SK-N-SH (cell line): ENCODE measurements around the gene RBM19. TPM values are rescaled to one million over a fixed set of nuclear protein-coding genes. Genes with fewer than 3 reads are reported as not detected.

Experiments used
- CTCF ChIA-PET: fragments of 300-600, 350-600 bp; formaldehyde crosslinking; extraction: SDS; loops from one replicate; lab custom pipeline; 2021; lab: Yijun Ruan, JAX
- POLR2A ChIA-PET: fragments of 350-600 bp; sonication (Branson Sonifier 250); formaldehyde crosslinking; extraction: SDS; loops from one replicate; lab custom pipeline; 2020; ENCODE audit warnings: antibody characterized with exemption, inconsistent platforms; lab: Yijun Ruan, JAX
- DNase-seq: peaks from one replicate; pipeline ENCODE4 v3.0.0; 2012
- H2AFZ ChIP-seq: fragments of 200-600 bp; sonication (generic); 2 replicates; pipeline ENCODE4 v1.8.1; 2016; ENCODE audit warnings: antibody characterized with exemption, mild to moderate bottlenecking, low read depth
- H3F3A ChIP-seq: fragments of 200-600 bp; sonication (generic); replicated peaks from 2 replicates; pipeline ENCODE3; 2016; ENCODE audit warnings: antibody characterized with exemption, mild to moderate bottlenecking; ENCODE audit not compliant: insufficient read depth
- H3K27ac ChIP-seq, 2 experiments: fragments of 200-500 bp in 1 of 2; fragments of 200-600 bp in 1 of 2; sonication (Bioruptor generic) in 1 of 2; sonication (generic), shearing (Covaris generic) in 1 of 2; 2 replicates each; pipeline versions ENCODE4 v1.5.1 to v1.6.1; 2014 to 2016; ENCODE audit warnings: low read depth in 2 of 2, inconsistent platforms in 1 of 2, low read length in 1 of 2, mild to moderate bottlenecking in 1 of 2, mixed read lengths in 1 of 2
- H3K27me3 ChIP-seq: fragments of 200-600 bp; sonication (generic), shearing (Covaris generic); 2 replicates; pipeline ENCODE4 v1.6.1; 2016; ENCODE audit warnings: mixed run types; ENCODE audit not compliant: insufficient read depth
- H3K36me3 ChIP-seq, 2 experiments: fragments of 200-500 bp in 1 of 2; fragments of 200-600 bp in 1 of 2; sonication (Bioruptor generic) in 1 of 2; sonication (generic) in 1 of 2; replicated peaks in 1 of 2; 2 replicates each; pipeline versions ENCODE3 to v1.5.1; 2014 to 2016; ENCODE audit warnings: low read length in 1 of 2, mild to moderate bottlenecking in 1 of 2; ENCODE audit not compliant: insufficient read depth in 2 of 2, control insufficient read depth in 1 of 2
- H3K4me1 ChIP-seq, 2 experiments: fragments of 200-500 bp in 1 of 2; fragments of 200-600 bp in 1 of 2; sonication (Bioruptor generic) in 1 of 2; sonication (generic), shearing (Covaris generic) in 1 of 2; 2 replicates each; pipeline versions ENCODE4 v1.5.1 to v1.6.1; 2014 to 2016; ENCODE audit warnings: low read depth in 1 of 2, low read length in 1 of 2, mixed run types in 1 of 2; ENCODE audit not compliant: insufficient read depth in 2 of 2, control insufficient read depth in 1 of 2
- H3K4me2 ChIP-seq: fragments of 200-600 bp; sonication (generic), shearing (Covaris generic); 2 replicates; pipeline ENCODE4 v1.6.1; 2017; ENCODE audit warnings: mixed run types
- H3K4me3 ChIP-seq, 2 experiments: fragments of 200-500 bp in 1 of 2; fragments of 200-600 bp in 1 of 2; sonication (Bioruptor generic) in 1 of 2; sonication (generic), shearing (Covaris generic) in 1 of 2; 2 replicates each; pipeline versions ENCODE4 v1.5.1 to v1.8.1; 2014 to 2016; ENCODE audit warnings: low read depth in 2 of 2, inconsistent platforms in 1 of 2, low read length in 1 of 2, mild to moderate bottlenecking in 1 of 2, mixed read lengths in 1 of 2, moderate library complexity in 1 of 2
- H3K79me2 ChIP-seq: fragments of 200-600 bp; sonication (generic); 2 replicates; pipeline ENCODE4 v1.8.1; 2017; ENCODE audit warnings: mild to moderate bottlenecking; ENCODE audit not compliant: insufficient read depth
- H3K9ac ChIP-seq: fragments of 200-600 bp; sonication (generic); 2 replicates; pipeline ENCODE4 v1.6.1; 2017; ENCODE audit warnings: mixed run types
- H3K9me2 ChIP-seq: fragments of 200-600 bp; sonication (generic); 2 replicates; pipeline ENCODE4 v1.6.1; 2017; ENCODE audit warnings: mixed run types
- H3K9me3 ChIP-seq: fragments of 200-600 bp; sonication (generic); 2 replicates; pipeline ENCODE4 v1.6.1; 2017; ENCODE audit warnings: mixed run types, mild to moderate bottlenecking, moderate library complexity
- H4K20me1 ChIP-seq: fragments of 200-600 bp; sonication (generic); 2 replicates; pipeline ENCODE4 v1.6.1; 2017; ENCODE audit warnings: mild to moderate bottlenecking, mixed run types; ENCODE audit not compliant: insufficient read depth
- CHD2 ChIP-seq: fragments of 150-350 bp; IDR thresholded peaks from 2 replicates; pipeline ENCODE4 v1.6.1; 2018; ENCODE audit warnings: low read length; ENCODE audit not compliant: partially characterized antibody
- CTCF ChIP-seq: fragments of 200-600 bp; sonication (generic); IDR thresholded peaks from 2 replicates; pipeline ENCODE4 v1.6.1; 2017; ENCODE audit warnings: antibody characterized with exemption, mild to moderate bottlenecking, moderate library complexity
- EP300 ChIP-seq, 2 experiments: IDR thresholded peaks; 2 replicates each; pipeline versions ENCODE4 v1.4.0 to v1.6.1; 2012; ENCODE audit warnings: borderline replicate concordance in 1 of 2, low read depth in 1 of 2, low read length in 1 of 2
- EZH2phosphoT487 ChIP-seq: fragments of 200-600 bp; sonication (generic); IDR thresholded peaks from 2 replicates; pipeline ENCODE4 v1.6.1; 2017; ENCODE audit warnings: low read depth, mixed run types, mild to moderate bottlenecking, antibody characterized with exemption, moderate library complexity, borderline replicate concordance
- FOSL2 ChIP-seq: IDR thresholded peaks from 2 replicates; pipeline ENCODE4 v1.4.0; 2012; ENCODE audit warnings: low read depth, mild to moderate bottlenecking, moderate library complexity, borderline replicate concordance
- FOXJ3 ChIP-seq: sonication (generic); formaldehyde crosslinking; IDR thresholded peaks from 2 replicates; pipeline ENCODE4 v1.5.1; 2020; ENCODE audit warnings: mild to moderate bottlenecking, missing genetic modification reagents
- FOXM1 ChIP-seq: IDR thresholded peaks from 2 replicates; pipeline ENCODE4 v1.4.0; 2012; ENCODE audit warnings: low read depth, mild to moderate bottlenecking
- IRF3 ChIP-seq: fragments of 150-350 bp; IDR thresholded peaks from 2 replicates; pipeline ENCODE4 v1.6.1; 2016; ENCODE audit warnings: mild to moderate bottlenecking, low read depth, low read length
- NRF1 ChIP-seq: IDR thresholded peaks from 2 replicates; pipeline ENCODE4 v1.6.1; 2012; ENCODE audit warnings: low read depth, mild to moderate bottlenecking, low read length
- PBX3 ChIP-seq: IDR thresholded peaks from 2 replicates; pipeline ENCODE4; 2012
- RXRA ChIP-seq: IDR thresholded peaks from 2 replicates; pipeline ENCODE4 v1.4.0; 2012; ENCODE audit warnings: low read depth, mild to moderate bottlenecking, borderline replicate concordance
- SIN3A ChIP-seq: IDR thresholded peaks from 2 replicates; pipeline ENCODE4 v1.6.1; 2012; ENCODE audit warnings: low read depth, mild to moderate bottlenecking, low read length, moderate library complexity, borderline replicate concordance
- SMC3 ChIP-seq: IDR thresholded peaks from 2 replicates; pipeline ENCODE4 v1.6.1; 2012; ENCODE audit warnings: low read depth, low read length, improper control_type of control experiment
- TCF12 ChIP-seq: IDR thresholded peaks from 2 replicates; pipeline ENCODE4 v1.4.0; 2012
- TEAD4 ChIP-seq: IDR thresholded peaks from 2 replicates; pipeline ENCODE4 v1.4.0; 2012; ENCODE audit warnings: mild to moderate bottlenecking, borderline replicate concordance; ENCODE audit not compliant: insufficient read depth
- USF1 ChIP-seq: IDR thresholded peaks from 2 replicates; pipeline ENCODE4 v1.4.0; 2012; ENCODE audit warnings: low read depth, borderline replicate concordance
- USF2 ChIP-seq: fragments of 150-350 bp; IDR thresholded peaks from 2 replicates; pipeline ENCODE4 v1.6.1; 2017; ENCODE audit warnings: antibody characterized with exemption, low read length, low read depth, borderline replicate concordance
- WGBS: methylation state at CpG from one replicate; pipeline ENCODE4 v1.1.6; 2017; ENCODE audit warnings: low lambda C conversion rate; 5-methylcytosine and 5-hydroxymethylcytosine counted together
- polyA plus RNA-seq, 3 experiments: library from polyadenylated mRNA; depleted of rRNA; stranded (reverse); fragments of >200 nt; gene quantifications; 2 replicates each; pipeline ENCODE4 v1.2.3, GENCODE V29; 2012
- TF ChIP-seq, protein P1 (sequence below): IDR thresholded peaks from 2 replicates; pipeline ENCODE4 v1.4.0; 2012; ENCODE audit warnings: low read depth

RBM19 gene
- polyA plus RNA-seq, 1 of the 3 experiments (the other 2 are of a cell fraction), result 16.6 TPM

GRCh38 chr12:113888435-113888834 lies 77.7 kb downstream of the RBM19 start:
- CTCF ChIA-PET, result interaction anchor here (1.1 to 5.4 kb wide), 2 partner anchors 20 to 24 kb away, joined by 3 to 39 read pairs; no protein-coding TSS in a partner anchor
- H3K4me2 ChIP-seq, result no peak overlapping the region
- 86% methylated on average over 2 of the region's 2 CpGs for WGBS

More at GRCh38 chr12:113888435-113888834, 77.7 kb downstream of the RBM19 start:
- Histone ChIP-seq H3F3A (no peaks in the 10 kb centered on the region), H4K20me1 (no peaks in the 10 kb centered on the region), H2AFZ (no peak overlapping the region), H3K4me1 (peaks cover 0 to 18% of the 10 kb centered on the region in 2 experiments; a peak in 2 of 4 replicates), H3K9ac (no peak overlapping the region), H3K9me2 (no peaks in the 10 kb centered on the region), H3K9me3 (no peaks in the 10 kb centered on the region), H3K27ac (no peak overlapping the region), H3K27me3 (no peaks in the 10 kb centered on the region), H3K79me2 (no peaks in the 10 kb centered on the region), H3K36me3 (no peaks in the 10 kb centered on the region)
- POLR2A ChIA-PET, result no interaction called here
- no peak for DNase-seq
- TF ChIP-seq FOXM1, result no peak
- no peak for TF ChIP-seq CHD2
- TF ChIP-seq EP300 (IDR thresholded peaks at IDR 0.05; ENCODE audit: borderline replicate concordance in 1 of 2, low read depth in 1 of 2, low read length in 1 of 2), result no peak
- TF ChIP-seq CTCF, result no peak
- TF ChIP-seq USF2, result no peak
- TF ChIP-seq USF1, result no peak
- TF ChIP-seq PBX3, result no peak
- TF ChIP-seq EZH2phosphoT487, result no peak
- no peak for TF ChIP-seq FOSL2
- no peak for TF ChIP-seq SMC3
- no peak for TF ChIP-seq NRF1
- no peak for TF ChIP-seq IRF3
- TF ChIP-seq, protein P1, sequence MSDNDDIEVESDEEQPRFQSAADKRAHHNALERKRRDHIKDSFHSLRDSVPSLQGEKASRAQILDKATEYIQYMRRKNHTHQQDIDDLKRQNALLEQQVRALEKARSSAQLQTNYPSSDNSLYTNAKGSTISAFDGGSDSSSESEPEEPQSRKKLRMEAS, result no peak
- TF ChIP-seq RXRA, result no peak
- no peak for TF ChIP-seq FOXJ3 (CRISPR knock-in tag)
- no peak for TF ChIP-seq TCF12
- TF ChIP-seq SIN3A, result no peak
- no peak for TF ChIP-seq TEAD4
- TF ChIP-seq, all 33 proteins: peak for 0
- H3K4me3 ChIP-seq, result no peak overlapping the region
